Neural cell (in vitro differentiated cells): ENCODE results near the gene TMCO4. TPM values are rescaled to one million over a fixed set of nuclear protein-coding genes. Genes with fewer than 3 reads are reported as not detected.

ENCODE experiments used
- H2AFZ ChIP-seq: fragments of 200-600, 300-800 bp; sonication (generic), shearing (Covaris generic); 2 replicates; pipeline ENCODE4 v1.6.0; 2014; ENCODE audit warnings: low read depth, mild to moderate bottlenecking, antibody characterized with exemption, low read length, moderate library complexity
- H3F3A ChIP-seq: fragments of 200-600 bp; shearing (Covaris generic); 2 replicates; pipeline ENCODE4 v1.6.1; 2016; ENCODE audit warnings: mild to moderate bottlenecking, moderate library complexity, mixed read lengths, antibody characterized with exemption, low read length; ENCODE audit not compliant: insufficient read depth, poor library complexity, severe bottlenecking
- H3K27ac ChIP-seq: fragments of 200-600, 300-800 bp; sonication (generic), shearing (Covaris generic); 2 replicates; pipeline ENCODE4 v1.5.1; 2014; ENCODE audit warnings: mild to moderate bottlenecking, low read length, moderate library complexity
- H3K27me3 ChIP-seq: fragments of 300-800, 200-600 bp; sonication (generic), shearing (Covaris generic); 2 replicates; pipeline ENCODE4 v1.6.0; 2014; ENCODE audit warnings: mild to moderate bottlenecking, low read depth, low read length, moderate library complexity; ENCODE audit not compliant: insufficient read depth
- H3K36me3 ChIP-seq: fragments of 300-800, 200-600 bp; sonication (generic), shearing (Covaris generic); 2 replicates; pipeline ENCODE4 v1.5.1; 2014; ENCODE audit warnings: mild to moderate bottlenecking, antibody characterized with exemption, low read length, moderate library complexity; ENCODE audit not compliant: insufficient read depth
- H3K4me2 ChIP-seq: fragments of 300-800, 200-600 bp; sonication (generic), shearing (Covaris generic); 2 replicates; pipeline ENCODE4 v1.6.0; 2014; ENCODE audit warnings: mild to moderate bottlenecking, low read length
- H3K4me3 ChIP-seq: fragments of 300-800, 200-600 bp; sonication (generic), shearing (Covaris generic); 2 replicates; pipeline ENCODE4 v1.5.1; 2014; ENCODE audit warnings: mild to moderate bottlenecking, low read length, moderate library complexity
- H3K79me2 ChIP-seq: fragments of 200-600 bp; shearing (Covaris generic); replicated peaks from 2 replicates; pipeline ENCODE4 v1.6.0; 2014; ENCODE audit warnings: mild to moderate bottlenecking, low read length, moderate library complexity; ENCODE audit not compliant: insufficient read depth
- H3K9ac ChIP-seq: fragments of 300-800, 200-600 bp; sonication (generic), shearing (Covaris generic); 2 replicates; pipeline ENCODE4 v1.6.1; 2016; ENCODE audit warnings: mild to moderate bottlenecking, low read length, mixed read lengths
- H3K9me2 ChIP-seq: fragments of 200-600 bp; shearing (Covaris generic); 2 replicates; pipeline ENCODE4 v1.6.1; 2016; ENCODE audit warnings: mild to moderate bottlenecking, low read length, mixed read lengths; ENCODE audit not compliant: insufficient read depth
- H3K9me3 ChIP-seq: fragments of 200-600, 300-800 bp; sonication (generic), shearing (Covaris generic); 2 replicates; pipeline ENCODE4 v1.6.1; 2016; ENCODE audit warnings: mild to moderate bottlenecking, mixed run types, low read length, moderate library complexity, mixed read lengths
- H4K20me1 ChIP-seq: fragments of 200-600 bp; shearing (Covaris generic); 2 replicates; pipeline ENCODE4 v1.6.1; 2016; ENCODE audit warnings: mild to moderate bottlenecking, mixed run types; ENCODE audit not compliant: insufficient read depth
- EP300 ChIP-seq: fragments of 450-650 bp; conservative IDR thresholded peaks from 2 replicates; pipeline ENCODE4 v1.6.1; 2014; ENCODE audit warnings: antibody characterized with exemption, mild to moderate bottlenecking, moderate library complexity; ENCODE audit not compliant: poor library complexity, severe bottlenecking
- EZH2 ChIP-seq: fragments of 200-600, 300-800 bp; shearing (Covaris generic), sonication (generic); IDR thresholded peaks from 2 replicates; pipeline ENCODE4 v1.6.1; 2014; ENCODE audit warnings: antibody characterized with exemption, low read length, borderline replicate concordance, mild to moderate bottlenecking; ENCODE audit not compliant: insufficient read depth, poor library complexity, severe bottlenecking
- MXI1 ChIP-seq: fragments of 450-650 bp; conservative IDR thresholded peaks from 2 replicates; pipeline ENCODE4 v1.6.1; 2014; ENCODE audit warnings: antibody characterized with exemption, mild to moderate bottlenecking; ENCODE audit not compliant: poor library complexity, severe bottlenecking
- RAD21 ChIP-seq: fragments of 450-650 bp; conservative IDR thresholded peaks from 2 replicates; pipeline ENCODE4 v1.6.1; 2014; ENCODE audit warnings: antibody characterized with exemption, mild to moderate bottlenecking, moderate library complexity
- REST ChIP-seq: IDR thresholded peaks from 2 replicates; pipeline ENCODE4 v1.6.1; 2012; ENCODE audit warnings: borderline replicate concordance
- SMC3 ChIP-seq: fragments of 450-650 bp; conservative IDR thresholded peaks from 2 replicates; pipeline ENCODE4 v1.6.1; 2014; ENCODE audit warnings: antibody characterized with exemption, mild to moderate bottlenecking, moderate library complexity; ENCODE audit not compliant: poor library complexity
- TAF1 ChIP-seq: IDR thresholded peaks from 2 replicates; pipeline ENCODE4 v1.6.1; 2012; ENCODE audit warnings: low read depth
- polyA plus RNA-seq: library from polyadenylated mRNA; depleted of rRNA; stranded (reverse); fragments of >200 nt; gene quantifications from 2 replicates; pipeline ENCODE4 v1.2.3, GENCODE V29; 2014
- TF ChIP-seq, protein P1 (sequence below): fragments of 450-650 bp; IDR thresholded peaks from 2 replicates; pipeline ENCODE4 v1.5.1; 2014; ENCODE audit warnings: antibody characterized with exemption, mild to moderate bottlenecking, moderate library complexity; ENCODE audit not compliant: poor library complexity, severe bottlenecking

Gene TMCO4
- polyA plus RNA-seq, 1 donor from 2014 or later, result not detected

DNA sequence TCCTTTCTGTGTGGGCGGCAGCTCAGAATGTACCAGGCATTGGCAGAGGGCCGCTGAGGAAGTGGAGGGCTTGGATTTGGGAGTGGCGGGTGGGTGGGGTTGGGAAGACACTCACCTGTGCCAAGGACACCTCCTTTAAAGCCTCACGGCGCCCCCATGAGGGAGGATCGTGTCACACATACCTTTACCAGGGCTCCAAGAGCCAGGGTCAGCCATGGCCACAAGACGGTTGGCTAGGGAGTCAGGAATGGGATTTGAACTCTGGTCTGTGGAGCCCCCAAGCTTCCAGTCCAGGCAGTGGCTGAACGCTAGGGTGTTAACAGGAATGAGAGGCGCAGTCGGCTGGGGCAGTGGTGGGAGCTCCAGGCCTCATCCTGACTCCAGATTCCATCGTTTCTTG is 151.0 kb downstream of the TMCO4 start:
- Histone ChIP-seq H3K27me3 (peaks cover 18% of the 10 kb centered on the region), H3F3A (no peaks in the 10 kb centered on the region), H3K27ac (no peak overlapping the region), H3K4me3 (no peak overlapping the region), H3K36me3 (no peaks in the 10 kb centered on the region), H3K9ac (no peak overlapping the region), H2AFZ (no peak overlapping the region), H3K9me2 (no peaks in the 10 kb centered on the region), H4K20me1 (no peaks in the 10 kb centered on the region), H3K9me3 (no peaks in the 10 kb centered on the region), H3K79me2 (no peaks in the 10 kb centered on the region), H3K4me2 (no peak overlapping the region)
- TF ChIP-seq REST (no peak), RAD21 (no peak), TAF1 (no peak), EP300 (no peak), SMC3 (no peak), EZH2 (no peak)
- TF ChIP-seq, protein P1, sequence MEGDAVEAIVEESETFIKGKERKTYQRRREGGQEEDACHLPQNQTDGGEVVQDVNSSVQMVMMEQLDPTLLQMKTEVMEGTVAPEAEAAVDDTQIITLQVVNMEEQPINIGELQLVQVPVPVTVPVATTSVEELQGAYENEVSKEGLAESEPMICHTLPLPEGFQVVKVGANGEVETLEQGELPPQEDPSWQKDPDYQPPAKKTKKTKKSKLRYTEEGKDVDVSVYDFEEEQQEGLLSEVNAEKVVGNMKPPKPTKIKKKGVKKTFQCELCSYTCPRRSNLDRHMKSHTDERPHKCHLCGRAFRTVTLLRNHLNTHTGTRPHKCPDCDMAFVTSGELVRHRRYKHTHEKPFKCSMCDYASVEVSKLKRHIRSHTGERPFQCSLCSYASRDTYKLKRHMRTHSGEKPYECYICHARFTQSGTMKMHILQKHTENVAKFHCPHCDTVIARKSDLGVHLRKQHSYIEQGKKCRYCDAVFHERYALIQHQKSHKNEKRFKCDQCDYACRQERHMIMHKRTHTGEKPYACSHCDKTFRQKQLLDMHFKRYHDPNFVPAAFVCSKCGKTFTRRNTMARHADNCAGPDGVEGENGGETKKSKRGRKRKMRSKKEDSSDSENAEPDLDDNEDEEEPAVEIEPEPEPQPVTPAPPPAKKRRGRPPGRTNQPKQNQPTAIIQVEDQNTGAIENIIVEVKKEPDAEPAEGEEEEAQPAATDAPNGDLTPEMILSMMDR, result no peak

- no peaks in the 10 kb centered on the region for H3K36me3 ChIP-seq
- peaks cover 22% of the 10 kb centered on the region for H3K27me3 ChIP-seq
- no peak overlapping the region for H3K27ac ChIP-seq
- H3K79me2 ChIP-seq, result no peaks in the 10 kb centered on the region
- no peak overlapping the region for H3K4me3 ChIP-seq
- no peaks in the 10 kb centered on the region for H4K20me1 ChIP-seq
- H2AFZ ChIP-seq, result no peak overlapping the region
- no peaks in the 10 kb centered on the region for H3F3A ChIP-seq
- H3K9me2 ChIP-seq, result no peaks in the 10 kb centered on the region
- H3K9ac ChIP-seq, result no peak overlapping the region
- TF ChIP-seq RAD21 (no peak), EP300 (no peak), SMC3 (no peak), MXI1 (no peak), TAF1 (no peak)
- TF ChIP-seq, protein P1, result no peak
- no peak overlapping the region for H3K4me2 ChIP-seq
- no peaks in the 10 kb centered on the region for H3K9me3 ChIP-seq
Measured at GRCh38 chr1:19648239-19648638, 151.5 kb downstream of the TMCO4 start.
